Stimulated activated CD8-positive, alpha-beta memory T cell treated with anti-CD3 and anti-CD28 coated beads, Interleukin-12 subunit alpha, Interleukin-12 subunit beta, amount 100 ng/mL, for 4 hours (primary cell): ENCODE results near the gene EEFSEC.

ENCODE experiments used
- DNase-seq: peaks from one replicate; pipeline ENCODE4 v3.0.0-alpha.2; 2020; ENCODE audit warnings: low read depth

EEFSEC gene

GRCh38 chr3:128394033-128394432 lies 240.8 kb downstream of the EEFSEC start:
- DNase-seq: no peak

DNA sequence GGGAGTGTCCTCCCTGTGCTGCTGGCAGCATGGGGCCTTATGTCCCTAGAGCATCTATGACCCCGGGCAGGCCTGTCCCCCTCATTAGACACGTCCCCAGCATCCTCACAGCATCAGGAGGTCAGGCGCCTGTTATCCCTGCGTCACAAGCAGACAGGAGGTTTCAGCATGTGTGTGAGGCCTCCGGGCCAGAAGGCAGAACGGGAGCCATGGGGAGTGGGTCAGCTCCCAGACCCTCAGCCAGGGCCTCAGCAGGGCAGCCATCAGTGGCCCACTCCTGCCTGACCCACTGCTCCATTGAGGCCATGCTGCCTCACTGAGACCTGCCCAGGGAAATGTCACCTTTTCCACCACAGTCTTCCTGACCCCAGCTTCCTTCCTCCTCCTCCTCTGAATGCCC lies 241.8 kb downstream of the EEFSEC start:
- DNase-seq: no peak

DNA sequence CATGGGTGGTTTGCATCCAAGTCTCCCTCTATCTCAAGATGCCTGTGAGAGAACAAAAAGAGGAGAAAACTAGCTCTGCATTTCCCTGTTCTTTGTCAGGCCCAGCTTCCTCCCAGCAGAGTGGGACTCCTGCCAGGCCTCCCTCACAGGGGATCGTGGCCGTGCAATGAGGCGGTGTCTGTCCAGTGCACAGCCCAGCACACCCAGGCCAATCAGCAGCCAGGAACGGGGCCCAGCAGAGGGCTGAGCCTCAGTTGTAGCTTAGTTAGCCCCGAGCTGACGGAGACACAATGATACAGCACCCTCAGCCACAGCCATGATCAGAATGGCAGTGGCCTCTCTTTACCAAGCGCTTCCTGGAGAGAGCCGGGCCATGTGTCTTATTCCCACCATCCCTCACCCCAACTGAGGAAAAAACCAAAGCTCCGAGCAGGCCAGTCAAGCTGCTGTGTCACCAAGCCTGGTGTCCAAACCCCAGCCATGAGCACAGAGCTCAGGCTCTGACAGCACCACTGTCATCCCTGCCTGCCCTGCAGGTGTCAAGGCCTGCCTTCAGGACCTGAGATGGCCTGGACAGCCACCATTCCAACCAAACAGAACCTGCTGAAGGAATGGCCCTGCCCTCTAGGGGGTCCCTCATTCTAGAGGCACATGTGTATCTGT lies 242.3 kb downstream of the EEFSEC start:
- no peak for DNase-seq

DNA sequence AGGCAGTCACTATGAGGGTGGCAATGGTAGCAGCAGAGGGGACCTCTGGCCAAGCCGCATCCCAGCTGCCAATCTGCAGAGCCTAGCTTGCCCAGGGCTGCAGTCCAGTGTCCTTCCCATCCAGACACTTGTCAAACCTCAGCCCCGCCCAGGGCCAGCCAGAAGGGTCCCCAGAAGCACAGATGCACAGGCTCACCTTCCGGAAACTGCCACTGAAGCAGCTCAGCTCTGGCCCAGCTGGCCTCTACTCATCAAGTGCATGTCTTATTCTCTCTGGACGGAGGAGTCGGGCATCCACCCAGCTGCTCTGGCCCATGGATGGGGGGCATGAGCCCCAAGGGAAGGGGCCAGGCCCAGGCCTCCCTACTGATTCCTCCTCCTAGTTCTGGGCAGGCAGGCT lies 244.2 kb downstream of the EEFSEC start:
- no peak for DNase-seq

- DNase-seq: no peak
Measured at GRCh38 chr3:128398586-128398985, 245.3 kb downstream of the EEFSEC start.

DNA sequence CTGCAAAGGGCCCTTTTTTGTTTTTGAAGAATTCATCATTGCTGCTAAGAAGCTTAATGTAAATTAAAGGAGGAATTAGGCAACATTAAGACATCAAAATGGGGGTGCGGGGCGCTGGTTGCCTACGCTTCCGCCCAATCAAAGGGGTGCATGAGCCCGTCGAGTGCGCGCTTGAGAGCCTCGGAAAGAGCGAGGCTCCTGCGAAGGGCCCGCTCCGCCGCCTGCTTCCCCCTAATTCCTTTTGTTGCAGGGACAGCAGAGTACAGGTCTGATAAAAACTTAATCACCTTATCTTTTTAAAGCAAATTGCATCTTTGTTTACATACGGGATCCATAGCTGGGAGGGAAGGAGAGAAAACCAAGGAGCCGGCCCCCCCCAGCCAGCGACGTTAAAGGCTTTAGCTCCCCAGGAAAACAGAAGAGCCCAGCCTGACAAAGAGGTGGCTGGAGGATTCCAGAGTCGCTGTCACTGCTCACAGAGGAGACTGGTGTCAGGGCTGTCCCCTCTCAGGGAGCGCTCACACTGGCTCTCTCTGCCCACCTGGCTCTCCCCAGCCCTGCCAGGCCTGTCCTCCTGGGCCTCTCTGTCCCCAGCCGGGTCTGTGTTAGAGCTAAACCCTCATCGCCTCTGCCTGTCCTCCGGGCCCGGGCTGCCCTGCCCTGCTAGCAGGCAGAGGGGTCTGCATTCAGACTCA lies 246.1 kb downstream of the EEFSEC start:
- no peak for DNase-seq

GRCh38 chr3:128400671-128401070 lies 247.4 kb downstream of the EEFSEC start:
- no peak for DNase-seq

GRCh38 chr3:128402319-128402718 lies 249.0 kb downstream of the EEFSEC start:
- no peak for DNase-seq

DNA sequence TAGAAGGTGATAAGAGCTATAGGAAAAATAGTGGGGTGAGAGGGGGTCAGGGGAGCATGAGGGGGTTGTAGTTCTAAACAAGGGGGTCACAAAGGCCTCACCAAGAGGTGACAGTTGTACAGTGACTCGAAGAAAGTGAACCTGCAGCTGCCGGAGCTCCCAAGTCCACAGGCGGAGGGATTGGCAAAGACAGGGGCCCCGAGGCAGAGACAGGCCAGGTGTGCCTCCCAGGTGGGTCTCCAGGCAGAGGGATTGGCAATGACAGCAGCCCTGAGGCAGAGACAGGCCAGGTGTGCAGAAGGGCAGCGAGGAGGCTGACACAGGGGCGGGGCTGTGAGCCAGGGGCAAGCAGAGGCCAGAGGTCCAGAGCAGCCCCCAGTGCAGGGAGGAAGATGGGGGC lies 249.7 kb downstream of the EEFSEC start:
- no peak for DNase-seq

GRCh38 chr3:128404276-128405068 lies 251.2 kb downstream of the EEFSEC start:
- DNase-seq: no peak

DNA sequence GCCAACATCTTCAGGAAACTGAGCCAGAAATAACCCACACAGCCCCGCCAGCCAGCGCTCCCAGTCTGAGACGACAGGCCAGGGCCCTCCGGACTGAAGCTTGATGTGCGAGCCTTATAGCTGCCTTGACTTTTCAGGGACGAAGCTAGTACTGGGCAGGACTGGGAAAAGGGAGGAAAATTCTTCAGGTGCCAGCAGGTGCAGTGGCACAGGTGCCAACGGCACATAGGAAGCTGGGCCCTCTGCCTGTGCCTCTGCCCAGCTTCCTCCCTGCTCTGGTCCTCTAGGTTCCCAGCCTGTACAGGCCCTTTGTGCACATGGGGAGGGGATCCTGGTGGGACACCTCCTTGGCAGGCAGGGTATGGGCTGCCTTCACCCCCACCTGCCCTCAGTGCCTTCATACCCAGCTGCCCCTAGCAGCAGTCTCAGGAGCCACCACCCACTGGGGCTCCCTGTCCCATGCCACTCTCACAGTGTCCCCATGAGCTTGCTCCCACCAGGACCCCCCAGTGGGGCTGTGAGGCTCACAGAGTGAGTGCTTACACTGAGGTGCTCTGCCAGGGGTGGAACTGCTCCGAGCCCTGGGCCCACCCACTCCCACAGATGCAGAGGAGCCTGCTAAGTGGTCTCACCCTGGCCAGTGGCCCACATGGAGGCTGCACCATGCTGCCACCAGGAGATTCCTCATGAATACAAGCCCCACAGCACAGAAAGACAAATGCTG lies 252.4 kb downstream of the EEFSEC start:
- DNase-seq: no peak

GRCh38 chr3:128407247-128407646 lies 254.0 kb downstream of the EEFSEC start:
- no peak for DNase-seq

DNA sequence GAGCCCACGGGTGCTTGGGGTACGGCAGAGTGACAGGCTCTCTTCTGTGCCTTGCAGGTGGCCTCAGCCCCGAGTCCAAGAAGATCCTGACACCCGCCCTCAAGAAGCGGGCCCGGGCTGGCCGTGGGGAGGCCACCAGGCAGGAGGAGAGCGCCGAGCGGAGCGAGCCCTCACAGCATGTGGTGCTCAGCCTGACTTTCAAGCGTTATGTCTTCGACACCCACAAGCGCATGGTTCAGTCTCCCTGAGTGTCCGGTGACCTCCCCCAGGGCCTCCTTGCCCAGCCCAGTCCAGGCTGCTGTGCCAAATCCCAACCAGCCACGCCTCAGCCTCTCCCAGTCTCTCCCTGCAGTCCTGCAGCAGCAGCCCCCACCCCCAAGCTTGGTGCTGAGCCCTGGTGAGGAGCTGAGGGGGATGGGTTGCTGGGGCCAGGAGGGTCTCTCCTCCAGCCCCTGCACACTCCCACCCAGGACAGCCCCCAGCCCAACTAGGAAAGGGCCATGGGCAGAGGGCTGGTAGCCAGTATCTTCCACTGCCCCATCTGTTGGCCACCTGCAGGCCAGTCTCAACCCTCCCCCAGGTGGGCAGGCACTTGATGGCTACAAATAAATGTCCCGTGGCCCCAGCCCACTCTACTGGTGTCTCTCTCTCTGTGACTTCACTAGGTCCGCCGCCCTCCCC lies 254.9 kb downstream of the EEFSEC start:
- no peak for DNase-seq

DNA sequence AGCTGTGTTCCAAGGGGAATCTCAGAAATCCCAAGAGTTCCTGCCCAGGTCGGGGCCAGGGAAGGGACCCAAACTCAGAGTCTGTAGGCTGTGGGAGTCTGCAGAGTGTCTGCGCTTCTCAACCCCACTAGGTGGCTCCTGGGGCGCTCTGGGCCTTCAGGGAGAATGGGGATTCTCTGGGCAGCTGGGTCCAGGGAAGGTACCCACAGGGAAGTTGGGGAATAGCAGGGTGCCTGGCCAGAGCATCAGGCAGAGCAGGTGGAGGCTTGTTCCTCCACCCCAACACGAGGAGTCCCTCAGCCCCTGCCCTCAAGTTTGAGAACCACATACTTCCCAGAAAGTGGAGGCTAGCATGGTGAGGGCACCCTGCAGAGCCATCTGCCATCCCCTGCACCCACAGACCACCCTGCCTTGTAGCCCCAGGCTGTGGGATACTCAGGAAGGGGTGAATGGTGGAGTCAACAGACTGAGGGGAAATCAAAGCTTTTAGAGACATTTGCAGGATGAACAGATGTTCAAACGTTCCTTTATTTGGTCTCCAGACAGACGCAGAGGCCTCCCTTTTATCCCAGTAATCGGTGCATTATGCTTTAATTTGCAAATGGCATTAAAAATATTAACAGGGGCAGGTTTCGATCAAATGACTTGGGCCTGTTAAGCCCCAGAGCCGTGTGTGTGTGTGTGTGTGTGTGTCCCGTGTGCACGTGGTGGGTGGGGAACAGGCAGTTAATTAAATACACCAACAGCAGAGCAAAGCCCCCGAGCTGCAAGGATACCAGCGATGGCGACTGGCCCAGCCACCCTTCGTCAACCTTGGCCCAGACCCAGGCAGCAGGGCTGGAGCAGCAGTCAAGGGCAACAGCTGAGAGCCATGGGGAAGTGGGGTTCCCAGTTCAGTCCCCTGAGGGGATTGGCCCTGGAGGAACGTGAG lies 255.7 kb downstream of the EEFSEC start:
- no peak for DNase-seq

- no peak for DNase-seq
Measured at GRCh38 chr3:128409624-128410581, 256.6 kb downstream of the EEFSEC start.

DNA sequence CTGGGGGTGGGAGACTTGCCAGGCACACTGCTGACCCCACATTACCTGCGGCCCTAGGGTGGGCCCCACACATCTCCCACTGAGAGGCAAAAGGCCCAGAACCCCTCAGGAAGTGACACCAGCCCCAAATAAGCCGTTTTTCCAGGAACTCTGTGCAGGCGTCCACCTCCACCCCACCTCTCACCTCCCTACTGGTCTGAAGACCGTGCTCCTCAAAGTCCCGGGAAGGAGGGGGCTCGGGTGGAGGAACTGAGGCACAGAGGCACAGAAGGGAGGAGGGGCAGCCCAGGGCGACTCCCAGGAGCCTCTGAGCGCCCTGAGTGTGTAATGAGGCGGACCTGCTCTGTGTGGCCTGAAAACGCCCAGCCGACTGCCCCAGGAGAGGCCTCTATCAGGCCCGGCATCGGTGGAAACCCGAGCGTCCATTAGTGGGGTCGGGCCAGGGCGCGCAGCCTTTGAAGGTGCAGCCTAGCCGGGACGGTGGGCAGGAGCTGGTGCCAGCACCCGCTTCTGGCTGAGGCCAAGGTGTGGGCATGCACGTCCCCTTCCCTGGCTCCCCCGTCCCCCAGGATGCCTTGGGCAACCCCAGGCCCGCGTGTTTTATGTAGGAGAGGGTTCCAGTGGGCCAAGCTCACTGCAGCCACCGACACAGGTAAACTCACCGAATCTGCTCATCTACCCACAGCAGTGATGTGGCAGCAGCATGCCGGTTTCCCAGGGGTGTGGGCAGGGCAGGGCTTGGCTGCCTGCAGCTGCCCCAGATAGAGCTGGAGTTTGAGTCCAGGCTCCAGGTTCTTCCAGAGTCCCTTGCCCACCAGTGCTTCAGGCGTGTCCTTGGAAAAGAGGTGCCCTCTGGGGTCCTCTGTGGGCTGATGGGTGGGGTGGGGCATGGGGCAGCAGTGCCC lies 257.6 kb downstream of the EEFSEC start:
- DNase-seq: no peak

GRCh38 chr3:128411574-128412064 lies 258.3 kb downstream of the EEFSEC start:
- DNase-seq: no peak
